Panc1 (cell line): Measurements from ENCODE around the gene SLC25A34.

Experiments
- POLR2AphosphoS5 ChIP-seq: IDR thresholded peaks from 2 replicates; pipeline ENCODE4 v1.6.1; 2012; ENCODE audit warnings: mild to moderate bottlenecking, low read depth, low read length, moderate library complexity
- TCF7L2 ChIP-seq: IDR thresholded peaks from 2 replicates; pipeline ENCODE4 v1.6.1; 2011; ENCODE audit warnings: mild to moderate bottlenecking, low read depth, low read length, inconsistent platforms
- TF ChIP-seq, protein P1 (sequence below): fragments of 450-650 bp; IDR thresholded peaks from 2 replicates; pipeline ENCODE4 v1.5.1; 2017; ENCODE audit warnings: mild to moderate bottlenecking
- TF ChIP-seq, protein P2 (sequence below), 2 experiments: IDR thresholded peaks; 2 replicates each; pipeline ENCODE4 v1.6.1; 2011 to 2012; ENCODE audit warnings: low read depth in 2 of 2, control low read depth in 1 of 2, low read length in 1 of 2, mild to moderate bottlenecking in 1 of 2, moderate library complexity in 1 of 2; ENCODE audit not compliant: insufficient read depth in 1 of 2

DNA sequence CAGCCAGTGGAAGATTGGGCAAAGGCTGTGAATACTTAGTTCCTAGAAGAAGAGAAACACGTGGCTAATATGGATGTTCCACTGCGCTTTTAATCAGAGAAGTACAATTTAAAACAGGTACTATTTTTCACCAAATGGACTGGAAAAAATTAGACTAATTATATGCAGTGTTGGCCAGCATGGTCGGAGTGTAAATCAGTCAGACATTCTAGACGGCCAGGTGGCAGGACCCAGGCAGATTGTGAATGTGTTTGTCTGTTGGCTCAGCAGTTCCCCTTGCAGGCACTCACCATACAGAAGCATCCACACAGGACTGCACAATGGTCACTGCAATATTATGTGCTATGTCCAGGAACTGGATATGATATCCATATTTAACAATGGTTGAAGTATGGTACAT lies 23.9 kb upstream of the SLC25A34 start:
- TF ChIP-seq POLR2AphosphoS5 = no peak
- TF ChIP-seq, protein P1, sequence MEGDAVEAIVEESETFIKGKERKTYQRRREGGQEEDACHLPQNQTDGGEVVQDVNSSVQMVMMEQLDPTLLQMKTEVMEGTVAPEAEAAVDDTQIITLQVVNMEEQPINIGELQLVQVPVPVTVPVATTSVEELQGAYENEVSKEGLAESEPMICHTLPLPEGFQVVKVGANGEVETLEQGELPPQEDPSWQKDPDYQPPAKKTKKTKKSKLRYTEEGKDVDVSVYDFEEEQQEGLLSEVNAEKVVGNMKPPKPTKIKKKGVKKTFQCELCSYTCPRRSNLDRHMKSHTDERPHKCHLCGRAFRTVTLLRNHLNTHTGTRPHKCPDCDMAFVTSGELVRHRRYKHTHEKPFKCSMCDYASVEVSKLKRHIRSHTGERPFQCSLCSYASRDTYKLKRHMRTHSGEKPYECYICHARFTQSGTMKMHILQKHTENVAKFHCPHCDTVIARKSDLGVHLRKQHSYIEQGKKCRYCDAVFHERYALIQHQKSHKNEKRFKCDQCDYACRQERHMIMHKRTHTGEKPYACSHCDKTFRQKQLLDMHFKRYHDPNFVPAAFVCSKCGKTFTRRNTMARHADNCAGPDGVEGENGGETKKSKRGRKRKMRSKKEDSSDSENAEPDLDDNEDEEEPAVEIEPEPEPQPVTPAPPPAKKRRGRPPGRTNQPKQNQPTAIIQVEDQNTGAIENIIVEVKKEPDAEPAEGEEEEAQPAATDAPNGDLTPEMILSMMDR = no peak
- no peak for TF ChIP-seq TCF7L2
- TF ChIP-seq, protein P2, sequence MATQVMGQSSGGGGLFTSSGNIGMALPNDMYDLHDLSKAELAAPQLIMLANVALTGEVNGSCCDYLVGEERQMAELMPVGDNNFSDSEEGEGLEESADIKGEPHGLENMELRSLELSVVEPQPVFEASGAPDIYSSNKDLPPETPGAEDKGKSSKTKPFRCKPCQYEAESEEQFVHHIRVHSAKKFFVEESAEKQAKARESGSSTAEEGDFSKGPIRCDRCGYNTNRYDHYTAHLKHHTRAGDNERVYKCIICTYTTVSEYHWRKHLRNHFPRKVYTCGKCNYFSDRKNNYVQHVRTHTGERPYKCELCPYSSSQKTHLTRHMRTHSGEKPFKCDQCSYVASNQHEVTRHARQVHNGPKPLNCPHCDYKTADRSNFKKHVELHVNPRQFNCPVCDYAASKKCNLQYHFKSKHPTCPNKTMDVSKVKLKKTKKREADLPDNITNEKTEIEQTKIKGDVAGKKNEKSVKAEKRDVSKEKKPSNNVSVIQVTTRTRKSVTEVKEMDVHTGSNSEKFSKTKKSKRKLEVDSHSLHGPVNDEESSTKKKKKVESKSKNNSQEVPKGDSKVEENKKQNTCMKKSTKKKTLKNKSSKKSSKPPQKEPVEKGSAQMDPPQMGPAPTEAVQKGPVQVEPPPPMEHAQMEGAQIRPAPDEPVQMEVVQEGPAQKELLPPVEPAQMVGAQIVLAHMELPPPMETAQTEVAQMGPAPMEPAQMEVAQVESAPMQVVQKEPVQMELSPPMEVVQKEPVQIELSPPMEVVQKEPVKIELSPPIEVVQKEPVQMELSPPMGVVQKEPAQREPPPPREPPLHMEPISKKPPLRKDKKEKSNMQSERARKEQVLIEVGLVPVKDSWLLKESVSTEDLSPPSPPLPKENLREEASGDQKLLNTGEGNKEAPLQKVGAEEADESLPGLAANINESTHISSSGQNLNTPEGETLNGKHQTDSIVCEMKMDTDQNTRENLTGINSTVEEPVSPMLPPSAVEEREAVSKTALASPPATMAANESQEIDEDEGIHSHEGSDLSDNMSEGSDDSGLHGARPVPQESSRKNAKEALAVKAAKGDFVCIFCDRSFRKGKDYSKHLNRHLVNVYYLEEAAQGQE (IDR thresholded peaks at IDR 0.05; ENCODE audit: insufficient read depth in 1 of 2, low read depth in 2 of 2, low read length in 1 of 2) = no peak
